Caco-2 (cell line): Measurements from ENCODE around the gene TARBP2. TPM values are rescaled to one million over a fixed set of nuclear protein-coding genes. Genes with fewer than 3 reads are reported as not detected.

Experiments used
- BruUV-seq: library from RNA; stranded (reverse); fragments of 400-500 nt; replicated peaks from 2 replicates; lab custom pipeline; 2021; lab: Mats Ljungman, UMichigan
- CTCF ChIA-PET: fragments of 300-600 bp; sonication (Branson Sonifier 250); formaldehyde crosslinking; loops from one replicate; lab custom pipeline; 2022; ENCODE audit warnings: antibody characterized with exemption; lab: Charles Lee
- POLR2A ChIA-PET: fragments of 300-600 bp; sonication (Branson Sonifier 250); formaldehyde crosslinking; loops from one replicate; lab custom pipeline; 2022; ENCODE audit warnings: antibody characterized with exemption; lab: Charles Lee
- DNase-seq, 2 experiments: peaks; one replicate each; pipeline versions ENCODE4 v3.0.0 to v3.0.0-alpha.2; 2020 to 2022
- H3K27me3 ChIP-seq: replicated peaks from 2 replicates; pipeline ENCODE4 v1.6.0; 2011; ENCODE audit warnings: low read length; ENCODE audit not compliant: control insufficient read depth, insufficient read depth
- H3K36me3 ChIP-seq: 2 replicates; pipeline ENCODE4 v1.5.1; 2011; ENCODE audit warnings: low read length; ENCODE audit not compliant: control insufficient read depth, insufficient read depth
- H3K4me1 ChIP-seq: fragments of 250-450 bp; sonication (Bioruptor Pico); 2 replicates; pipeline ENCODE4 v1.5.1; 2020; ENCODE audit warnings: mild to moderate bottlenecking
- H3K4me3 ChIP-seq: 2 replicates; pipeline ENCODE4 v1.5.1; 2011; ENCODE audit warnings: low read depth, mild to moderate bottlenecking, control low read depth, low read length
- H3K9me3 ChIP-seq: fragments of 250-450 bp; sonication (Bioruptor Pico); 2 replicates; pipeline ENCODE4 v1.5.1; 2020; ENCODE audit warnings: mild to moderate bottlenecking, moderate library complexity
- H3K27ac Mint-ChIP-seq: one replicate; pipeline ENCODE4 v1.8.0; 2022; ENCODE audit warnings: mixed read lengths; ENCODE audit not compliant: unreplicated experiment
- H3K27me3 Mint-ChIP-seq: one replicate; pipeline ENCODE4 v1.8.0; 2022; ENCODE audit warnings: mixed read lengths; ENCODE audit not compliant: insufficient read depth, unreplicated experiment
- H3K36me3 Mint-ChIP-seq: one replicate; pipeline ENCODE4 v1.8.0; 2022; ENCODE audit warnings: mild to moderate bottlenecking, mixed read lengths; ENCODE audit not compliant: insufficient read depth, unreplicated experiment
- H3K4me1 Mint-ChIP-seq: one replicate; pipeline ENCODE4 v1.8.0; 2022; ENCODE audit warnings: low read depth, mixed read lengths; ENCODE audit not compliant: unreplicated experiment
- H3K4me3 Mint-ChIP-seq: one replicate; pipeline ENCODE4 v1.8.0; 2022; ENCODE audit warnings: mild to moderate bottlenecking, moderate library complexity, mixed read lengths; ENCODE audit not compliant: unreplicated experiment
- H3K9me3 Mint-ChIP-seq: one replicate; pipeline ENCODE4 v1.8.0; 2022; ENCODE audit warnings: mixed read lengths; ENCODE audit not compliant: unreplicated experiment
- intact Hi-C: fragments of 100-400 bp; cut with micrococcal nuclease; formaldehyde crosslinking; loops from one replicate; pipeline ENCODE4 v1.10.0; 2022; ENCODE audit not compliant: unreplicated experiment
- total RNA-seq: library from RNA; stranded (reverse); gene quantifications from 2 replicates; pipeline ENCODE4 v1.2.3, GENCODE V29; 2022
- TF ChIP-seq, protein P1 (sequence below), 2 experiments: fragments of 200-600 bp in 1 of 2; IDR thresholded peaks; 1 replicate in 1 of 2; 2 replicates in 1 of 2; pipeline versions ENCODE4 v1.5.1 to v1.8.0; 2011 to 2022; ENCODE audit warnings: antibody characterized with exemption in 1 of 2, control low read depth in 1 of 2, inconsistent platforms in 1 of 2, low read depth in 1 of 2, low read length in 1 of 2, mild to moderate bottlenecking in 1 of 2, moderate library complexity in 1 of 2; ENCODE audit not compliant: insufficient read depth in 1 of 2, severe bottlenecking in 1 of 2, unreplicated experiment in 1 of 2

The TARBP2 gene
- total RNA-seq, 1 experiment from 2014 or later = 50.7 TPM

DNA sequence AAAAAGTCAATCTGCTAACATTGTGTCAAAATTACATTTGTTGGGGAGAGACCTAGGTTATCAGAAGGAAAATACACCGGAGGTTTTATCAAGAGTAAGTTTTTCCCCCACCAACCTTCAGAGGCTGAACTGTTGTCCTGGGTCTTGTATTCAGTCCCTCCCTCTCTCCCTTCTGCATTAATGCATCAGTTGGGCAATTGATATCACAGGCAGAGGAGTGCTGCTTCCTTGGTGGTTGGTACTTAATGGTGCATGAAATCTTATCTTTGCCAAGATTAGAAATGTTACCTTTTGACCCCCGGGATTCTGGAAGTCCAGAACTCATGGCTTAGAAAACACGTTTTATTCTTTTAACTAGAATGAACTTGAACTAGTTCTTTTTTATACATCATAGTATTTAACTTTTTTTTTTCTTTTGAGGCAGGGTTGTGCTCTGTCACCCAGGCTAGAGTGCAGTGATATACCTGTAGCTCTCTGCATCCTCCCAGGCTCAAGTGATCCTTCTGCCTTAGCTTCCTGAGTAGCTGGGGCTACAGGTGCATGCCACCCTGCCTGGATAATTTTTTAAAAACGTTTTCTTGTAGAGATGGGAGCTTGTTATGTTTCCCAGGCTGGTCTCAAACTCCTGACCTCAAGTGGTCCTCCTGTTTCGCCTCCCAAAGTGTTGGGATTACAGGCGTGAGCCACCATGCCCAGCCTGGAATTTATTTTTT is 44.3 kb upstream of the TARBP2 start:
- TF ChIP-seq, protein P1, sequence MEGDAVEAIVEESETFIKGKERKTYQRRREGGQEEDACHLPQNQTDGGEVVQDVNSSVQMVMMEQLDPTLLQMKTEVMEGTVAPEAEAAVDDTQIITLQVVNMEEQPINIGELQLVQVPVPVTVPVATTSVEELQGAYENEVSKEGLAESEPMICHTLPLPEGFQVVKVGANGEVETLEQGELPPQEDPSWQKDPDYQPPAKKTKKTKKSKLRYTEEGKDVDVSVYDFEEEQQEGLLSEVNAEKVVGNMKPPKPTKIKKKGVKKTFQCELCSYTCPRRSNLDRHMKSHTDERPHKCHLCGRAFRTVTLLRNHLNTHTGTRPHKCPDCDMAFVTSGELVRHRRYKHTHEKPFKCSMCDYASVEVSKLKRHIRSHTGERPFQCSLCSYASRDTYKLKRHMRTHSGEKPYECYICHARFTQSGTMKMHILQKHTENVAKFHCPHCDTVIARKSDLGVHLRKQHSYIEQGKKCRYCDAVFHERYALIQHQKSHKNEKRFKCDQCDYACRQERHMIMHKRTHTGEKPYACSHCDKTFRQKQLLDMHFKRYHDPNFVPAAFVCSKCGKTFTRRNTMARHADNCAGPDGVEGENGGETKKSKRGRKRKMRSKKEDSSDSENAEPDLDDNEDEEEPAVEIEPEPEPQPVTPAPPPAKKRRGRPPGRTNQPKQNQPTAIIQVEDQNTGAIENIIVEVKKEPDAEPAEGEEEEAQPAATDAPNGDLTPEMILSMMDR (IDR thresholded peaks at IDR 0.05; ENCODE audit: insufficient read depth in 1 of 2, low read depth in 1 of 2, low read length in 1 of 2, severe bottlenecking in 1 of 2, unreplicated experiment in 1 of 2) = no peak
- Histone ChIP-seq H3K27me3 (no peaks in the 10 kb centered on the region), H3K4me1 (peaks cover 18% of the 10 kb centered on the region), H3K4me3 (no peak overlapping the region), H3K9me3 (no peaks in the 10 kb centered on the region), H3K36me3 (peaks cover 16% of the 10 kb centered on the region)
- intact Hi-C loops = no loop called here
- no TSS peak for BruUV-seq
- no peak for DNase-seq
- Mint-ChIP-seq H3K27me3 (no peaks in the 10 kb centered on the region), H3K36me3 (peaks cover 100% of the 10 kb centered on the region), H3K4me1 (peaks cover 34% of the 10 kb centered on the region), H3K4me3 (no peak overlapping the region), H3K9me3 (no peaks in the 10 kb centered on the region), H3K27ac (no peak overlapping the region)
- ChIA-PET CTCF (no interaction called here), POLR2A (no interaction called here)

DNA sequence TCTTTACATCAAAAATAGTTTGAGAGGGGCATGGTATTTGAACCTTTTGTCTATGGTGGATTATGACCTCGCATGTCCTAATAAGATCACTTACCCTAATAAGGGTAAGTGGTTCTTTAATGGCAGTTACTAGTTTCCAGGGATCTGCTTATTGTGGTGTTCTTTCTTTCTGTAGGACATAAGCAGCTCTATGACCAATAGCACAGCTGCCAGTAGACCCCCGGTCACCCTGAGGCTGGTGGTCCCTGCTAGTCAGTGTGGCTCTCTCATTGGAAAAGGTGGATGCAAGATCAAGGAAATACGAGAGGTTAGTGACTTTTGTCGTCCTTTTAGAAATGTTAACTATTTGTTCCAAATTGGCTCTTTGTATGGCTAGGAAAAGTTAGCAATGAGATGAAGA is 42.0 kb upstream of the TARBP2 start:
- intact Hi-C loops = no loop called here
- Histone ChIP-seq H3K4me1 (peaks cover 8% of the 10 kb centered on the region; the same call in 1 of the 2 replicates), H3K27me3 (no peaks in the 10 kb centered on the region), H3K4me3 (no peak overlapping the region), H3K9me3 (no peaks in the 10 kb centered on the region), H3K36me3 (peaks cover 18% of the 10 kb centered on the region)
- CTCF ChIA-PET = no interaction called here
- Mint-ChIP-seq H3K4me1 (peaks cover 31% of the 10 kb centered on the region), H3K36me3 (peaks cover 100% of the 10 kb centered on the region), H3K27me3 (no peaks in the 10 kb centered on the region), H3K27ac (no peak overlapping the region), H3K4me3 (no peak overlapping the region), H3K9me3 (no peaks in the 10 kb centered on the region)
- no peak for DNase-seq
- POLR2A ChIA-PET = interaction anchor here (0.7 kb wide), 1 partner anchor 138 kb away, joined by 5 read pairs; the partner anchor contains the start of gene AAAS
- TF ChIP-seq, protein P1 (IDR thresholded peaks at IDR 0.05; ENCODE audit: insufficient read depth in 1 of 2, low read depth in 1 of 2, low read length in 1 of 2, severe bottlenecking in 1 of 2, unreplicated experiment in 1 of 2) = no peak
- no TSS peak for BruUV-seq

DNA sequence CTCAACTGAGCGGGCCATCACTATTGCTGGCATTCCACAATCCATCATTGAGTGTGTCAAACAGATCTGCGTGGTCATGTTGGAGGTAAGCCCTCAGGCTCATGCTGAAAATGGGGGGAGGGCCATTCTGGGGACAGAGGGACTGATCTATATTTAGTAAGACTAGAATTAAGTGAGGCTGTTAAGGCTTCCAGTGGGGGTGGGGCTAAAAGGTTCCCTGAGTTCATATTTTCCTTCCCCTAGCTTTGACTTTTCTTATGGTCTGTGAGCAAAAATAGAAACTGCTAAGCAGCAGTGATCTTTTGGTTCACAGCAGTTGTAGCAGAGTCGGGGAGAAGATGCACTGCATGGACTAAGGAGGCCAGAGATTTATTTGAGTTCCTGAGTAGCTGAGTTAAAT is 40.0 kb upstream of the TARBP2 start:
- no peaks in the 10 kb centered on the region for H3K9me3 ChIP-seq
- Mint-ChIP-seq H3K4me3 (no peak overlapping the region), H3K4me1 (peaks cover 20% of the 10 kb centered on the region), H3K9me3 (no peaks in the 10 kb centered on the region), H3K27ac (no peak overlapping the region), H3K27me3 (no peaks in the 10 kb centered on the region), H3K36me3 (peaks cover 100% of the 10 kb centered on the region)
- H3K36me3 ChIP-seq = peaks cover 18% of the 10 kb centered on the region
- no TSS peak for BruUV-seq
- CTCF ChIA-PET = no interaction called here
- intact Hi-C loops = no loop called here
- no peaks in the 10 kb centered on the region for H3K27me3 ChIP-seq
- TF ChIP-seq, protein P1 (IDR thresholded peaks at IDR 0.05; ENCODE audit: insufficient read depth in 1 of 2, low read depth in 1 of 2, low read length in 1 of 2, severe bottlenecking in 1 of 2, unreplicated experiment in 1 of 2) = no peak
- POLR2A ChIA-PET = no interaction called here
- DNase-seq = no peak
- no peak overlapping the region for H3K4me3 ChIP-seq
- H3K4me1 ChIP-seq = no peaks in the 10 kb centered on the region
